HepG2 (cell line): ENCODE data around the gene SPINDOC. TPM values are rescaled to one million over a fixed set of nuclear protein-coding genes. Genes with fewer than 3 reads are reported as not detected.
A peak's percentile ranks its signal among the peaks of the same experiment; 100 is the strongest.

ENCODE experiments used
- ATF7 ChIP-seq, 2 experiments: fragments of 450-650 bp in 1 of 2; sonication (generic) in 1 of 2; formaldehyde crosslinking in 1 of 2; IDR thresholded peaks; 2 replicates each; pipeline versions ENCODE4 v1.4.0 to v1.6.1; 2016 to 2020; ENCODE audit warnings: antibody characterized with exemption in 1 of 2, mild to moderate bottlenecking in 1 of 2, missing genetic modification reagents in 1 of 2
- CBX1 ChIP-seq: IDR thresholded peaks from one replicate; pipeline ENCODE4 v1.6.1; 2016; ENCODE audit warnings: antibody characterized with exemption, low read depth
- CEBPG ChIP-seq: IDR thresholded peaks from 2 replicates; pipeline ENCODE4 v1.6.1; 2016
- CREB1 ChIP-seq, 2 experiments: fragments of 450-650 bp in 1 of 2; IDR thresholded peaks; 2 replicates each; pipeline ENCODE4 v1.6.1; 2016 to 2017; ENCODE audit warnings: control low read depth in 1 of 2, mild to moderate bottlenecking in 1 of 2, missing compliant biosample characterization in 1 of 2, missing genetic modification characterization in 1 of 2
- FOXA3 ChIP-seq: IDR thresholded peaks from 2 replicates; pipeline ENCODE4 v1.6.1; 2016; ENCODE audit warnings: missing genetic modification reagents, missing compliant biosample characterization
- FOXO1 ChIP-seq: sonication (generic); formaldehyde crosslinking; IDR thresholded peaks from 2 replicates; pipeline ENCODE4 v1.4.0; 2020; ENCODE audit warnings: missing genetic modification reagents
- HOXA3 ChIP-seq: sonication (generic); formaldehyde crosslinking; IDR thresholded peaks from 2 replicates; pipeline ENCODE4 v1.5.0; 2020; ENCODE audit warnings: missing genetic modification reagents
- KLF16 ChIP-seq, 2 experiments: sonication (generic) in 1 of 2; formaldehyde crosslinking in 1 of 2; IDR thresholded peaks; 2 replicates each; pipeline versions ENCODE4 v1.6.1 to v1.8.0; 2016 to 2023; ENCODE audit warnings: missing genetic modification reagents in 2 of 2, missing compliant biosample characterization in 1 of 2
- NFKBIZ ChIP-seq: IDR thresholded peaks from 2 replicates; pipeline ENCODE4 v1.6.1; 2018; ENCODE audit warnings: missing genetic modification reagents, missing compliant biosample characterization
- REPIN1 ChIP-seq: sonication (generic); formaldehyde crosslinking; IDR thresholded peaks from 2 replicates; pipeline ENCODE4 v1.8.0; 2022; ENCODE audit warnings: missing genetic modification reagents, low read depth, mild to moderate bottlenecking, borderline replicate concordance
- RXRB ChIP-seq: IDR thresholded peaks from 2 replicates; pipeline ENCODE4 v1.6.1; 2016; ENCODE audit warnings: borderline replicate concordance, missing genetic modification reagents, missing compliant biosample characterization
- SOX13 ChIP-seq, 3 experiments: fragments of 450-650 bp in 1 of 3; sonication (generic) in 1 of 3; formaldehyde crosslinking in 1 of 3; IDR thresholded peaks in 2 of 3; conservative IDR thresholded peaks in 1 of 3; 2 replicates each; pipeline versions ENCODE4 v1.5.0 to v1.6.1; 2016 to 2020; ENCODE audit warnings: antibody characterized with exemption in 1 of 3, mild to moderate bottlenecking in 1 of 3, missing compliant biosample characterization in 1 of 3, missing genetic modification reagents in 1 of 3, moderate library complexity in 1 of 3
- ZBTB21 ChIP-seq: sonication (generic); formaldehyde crosslinking; IDR thresholded peaks from 2 replicates; pipeline ENCODE4 v1.4.0; 2020; ENCODE audit warnings: missing genetic modification reagents
- ZNF331 ChIP-seq: sonication (generic); formaldehyde crosslinking; IDR thresholded peaks from 2 replicates; pipeline ENCODE4 v1.4.0; 2020; ENCODE audit warnings: missing genetic modification reagents
- ZSCAN20 ChIP-seq: sonication (generic); formaldehyde crosslinking; IDR thresholded peaks from 2 replicates; pipeline ENCODE4 v1.4.0; 2020; ENCODE audit warnings: missing genetic modification reagents, mild to moderate bottlenecking, borderline replicate concordance
- polyA plus RNA-seq, 8 experiments: library from polyadenylated mRNA; depleted of rRNA in 3 of 8; stranded (reverse) in 7 of 8; unstranded in 1 of 8; fragments of >200 nt; fragmentation: Illumina TruSeq in 4 of 8; extraction: Trizol in 4 of 8; gene quantifications; 2 replicates each; pipeline versions ENCODE4 v1.2.1 to v1.2.3, GENCODE V29; 2011 to 2016; ENCODE audit warnings: low read depth in 4 of 8, missing spikeins in 1 of 8, mixed read lengths in 1 of 8; ENCODE audit not compliant: insufficient read depth in 1 of 8
- total RNA-seq, 5 experiments: library from RNA; depleted of rRNA; stranded (reverse); fragments of >200 nt; fragmentation: Illumina TruSeq; extraction: Trizol; gene quantifications; 2 replicates each; pipeline ENCODE4 v1.2.3, GENCODE V29; 2016; ENCODE audit warnings: low read depth in 1 of 5
- TF ChIP-seq, protein P1 (sequence below), 2 experiments: sonication (generic) in 1 of 2; formaldehyde crosslinking in 1 of 2; IDR thresholded peaks; 2 replicates each; pipeline versions ENCODE4 v1.6.1 to v1.9.0; 2014 to 2022; ENCODE audit warnings: antibody characterized with exemption in 1 of 2, borderline replicate concordance in 1 of 2, inconsistent platforms in 1 of 2, low read depth in 1 of 2, missing genetic modification reagents in 1 of 2
- TF ChIP-seq, protein P2 (sequence below): IDR thresholded peaks from 2 replicates; pipeline ENCODE4 v1.6.1; 2016; ENCODE audit warnings: low read depth
- TF ChIP-seq, protein P3 (sequence below): sonication (generic); formaldehyde crosslinking; IDR thresholded peaks from 2 replicates; pipeline ENCODE4 v1.4.0; 2020; ENCODE audit warnings: missing genetic modification reagents

SPINDOC gene
- total and polyA plus RNA-seq, 2 of the 13 experiments (the other 11 are each of a cell fraction or from before 2014, with no cell fraction given): 21.4 to 29.9 TPM

DNA sequence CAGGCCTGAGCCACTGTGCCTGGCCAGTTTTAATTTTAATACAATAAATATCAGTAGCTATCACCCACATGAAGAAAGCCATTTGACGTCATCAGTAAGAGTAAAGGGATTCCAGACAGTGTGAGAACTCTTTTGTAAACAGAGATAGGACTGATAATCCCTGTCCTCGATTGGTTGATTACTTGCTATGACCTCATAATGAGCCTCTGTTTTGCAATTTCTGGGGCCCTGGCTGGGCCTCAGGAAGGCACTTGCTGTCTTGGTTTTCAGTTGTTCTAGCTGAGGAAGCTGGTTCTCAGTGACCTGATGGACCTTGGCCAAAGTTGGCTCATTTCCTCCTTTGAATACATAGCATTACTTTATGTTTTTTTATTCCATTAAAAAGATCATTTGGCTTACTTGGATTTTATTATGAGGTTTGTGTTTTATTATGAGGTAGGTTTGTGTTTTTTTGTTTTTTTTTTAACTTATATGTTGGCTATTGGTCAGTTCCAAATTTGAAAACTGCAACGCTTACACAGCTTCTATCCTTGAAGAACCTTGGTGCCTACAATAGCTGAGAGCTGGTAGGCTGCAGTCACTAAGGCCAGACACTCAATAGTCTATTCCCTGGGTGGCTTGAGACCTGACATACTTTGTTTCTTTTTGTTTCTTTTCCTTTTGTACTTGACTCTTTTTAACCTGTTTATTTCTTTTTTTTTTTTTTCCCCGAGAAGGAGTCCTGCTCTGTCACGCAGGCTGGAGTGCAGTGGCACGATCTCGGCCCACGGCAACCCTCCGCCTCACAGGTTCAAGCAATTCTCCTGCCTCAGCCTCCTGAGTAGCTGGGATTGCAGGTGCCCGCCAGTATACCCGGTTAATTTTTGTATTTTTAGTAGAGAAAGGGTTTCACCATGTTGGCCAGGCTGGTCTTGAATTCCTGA lies 45.6 kb downstream of the SPINDOC start (continued):
- TF ChIP-seq KLF16 (CRISPR knock-in tag; IDR thresholded peaks at IDR 0.05) (peak in 1 of 2 experiments; percentile 41; a peak in 1 of 4 replicates), ZSCAN20 (CRISPR knock-in tag) (no peak), REPIN1 (CRISPR knock-in tag) (no peak), ZBTB21 (peak; percentile 97), SOX13 (IDR thresholded peaks at IDR 0.05) (no peak), SOX13 (CRISPR knock-in tag; conservative IDR thresholded peaks at IDR 0.05 in 1 of 2, IDR thresholded peaks at IDR 0.05 in 1 of 2) (peak in 1 of 2 experiments; percentile 31; a peak in 1 of 4 replicates), RXRB (0 out of 2 replicates have a peak, but pooled peaks have one; percentile 11), CBX1 (no peak), FOXA3 (peak; percentile 64), CEBPG (CRISPR knock-in tag) (peak; percentile 79), ATF7 (IDR thresholded peaks at IDR 0.05) (peak; percentile 72), ATF7 (CRISPR knock-in tag; IDR thresholded peaks at IDR 0.05) (no peak), NFKBIZ (CRISPR knock-in tag) (0 out of 2 replicates have a peak, but pooled peaks have one; percentile 33), CREB1 (IDR thresholded peaks at IDR 0.05) (peak; percentile 87), CREB1 (CRISPR knock-in tag; IDR thresholded peaks at IDR 0.05) (peak; percentile 91), FOXO1 (CRISPR knock-in tag) (0 out of 2 replicates have a peak, but pooled peaks have one; percentile 13), HOXA3 (CRISPR knock-in tag) (peak; percentile 69), ZNF331 (CRISPR knock-in tag) (peak; percentile 90; the same call in 1 of the 2 replicates)
- TF ChIP-seq, protein P1, sequence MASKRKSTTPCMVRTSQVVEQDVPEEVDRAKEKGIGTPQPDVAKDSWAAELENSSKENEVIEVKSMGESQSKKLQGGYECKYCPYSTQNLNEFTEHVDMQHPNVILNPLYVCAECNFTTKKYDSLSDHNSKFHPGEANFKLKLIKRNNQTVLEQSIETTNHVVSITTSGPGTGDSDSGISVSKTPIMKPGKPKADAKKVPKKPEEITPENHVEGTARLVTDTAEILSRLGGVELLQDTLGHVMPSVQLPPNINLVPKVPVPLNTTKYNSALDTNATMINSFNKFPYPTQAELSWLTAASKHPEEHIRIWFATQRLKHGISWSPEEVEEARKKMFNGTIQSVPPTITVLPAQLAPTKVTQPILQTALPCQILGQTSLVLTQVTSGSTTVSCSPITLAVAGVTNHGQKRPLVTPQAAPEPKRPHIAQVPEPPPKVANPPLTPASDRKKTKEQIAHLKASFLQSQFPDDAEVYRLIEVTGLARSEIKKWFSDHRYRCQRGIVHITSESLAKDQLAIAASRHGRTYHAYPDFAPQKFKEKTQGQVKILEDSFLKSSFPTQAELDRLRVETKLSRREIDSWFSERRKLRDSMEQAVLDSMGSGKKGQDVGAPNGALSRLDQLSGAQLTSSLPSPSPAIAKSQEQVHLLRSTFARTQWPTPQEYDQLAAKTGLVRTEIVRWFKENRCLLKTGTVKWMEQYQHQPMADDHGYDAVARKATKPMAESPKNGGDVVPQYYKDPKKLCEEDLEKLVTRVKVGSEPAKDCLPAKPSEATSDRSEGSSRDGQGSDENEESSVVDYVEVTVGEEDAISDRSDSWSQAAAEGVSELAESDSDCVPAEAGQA (IDR thresholded peaks at IDR 0.05; ENCODE audit: low read depth): 0 out of 2 replicates have a peak, but pooled peaks have one; percentile 47
- TF ChIP-seq, protein P1 (CRISPR knock-in tag; IDR thresholded peaks at IDR 0.05; ENCODE audit: borderline replicate concordance): no peak
- TF ChIP-seq, protein P2, sequence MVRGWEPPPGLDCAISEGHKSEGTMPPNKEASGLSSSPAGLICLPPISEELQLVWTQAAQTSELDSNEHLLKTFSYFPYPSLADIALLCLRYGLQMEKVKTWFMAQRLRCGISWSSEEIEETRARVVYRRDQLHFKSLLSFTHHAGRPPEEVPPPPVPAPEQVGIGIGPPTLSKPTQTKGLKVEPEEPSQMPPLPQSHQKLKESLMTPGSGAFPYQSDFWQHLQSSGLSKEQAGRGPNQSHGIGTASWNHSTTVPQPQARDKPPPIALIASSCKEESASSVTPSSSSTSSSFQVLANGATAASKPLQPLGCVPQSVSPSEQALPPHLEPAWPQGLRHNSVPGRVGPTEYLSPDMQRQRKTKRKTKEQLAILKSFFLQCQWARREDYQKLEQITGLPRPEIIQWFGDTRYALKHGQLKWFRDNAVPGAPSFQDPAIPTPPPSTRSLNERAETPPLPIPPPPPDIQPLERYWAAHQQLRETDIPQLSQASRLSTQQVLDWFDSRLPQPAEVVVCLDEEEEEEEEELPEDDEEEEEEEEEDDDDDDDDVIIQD (CRISPR knock-in tag): peak; percentile 45; the same call in 1 of the 2 replicates
- TF ChIP-seq, protein P3, sequence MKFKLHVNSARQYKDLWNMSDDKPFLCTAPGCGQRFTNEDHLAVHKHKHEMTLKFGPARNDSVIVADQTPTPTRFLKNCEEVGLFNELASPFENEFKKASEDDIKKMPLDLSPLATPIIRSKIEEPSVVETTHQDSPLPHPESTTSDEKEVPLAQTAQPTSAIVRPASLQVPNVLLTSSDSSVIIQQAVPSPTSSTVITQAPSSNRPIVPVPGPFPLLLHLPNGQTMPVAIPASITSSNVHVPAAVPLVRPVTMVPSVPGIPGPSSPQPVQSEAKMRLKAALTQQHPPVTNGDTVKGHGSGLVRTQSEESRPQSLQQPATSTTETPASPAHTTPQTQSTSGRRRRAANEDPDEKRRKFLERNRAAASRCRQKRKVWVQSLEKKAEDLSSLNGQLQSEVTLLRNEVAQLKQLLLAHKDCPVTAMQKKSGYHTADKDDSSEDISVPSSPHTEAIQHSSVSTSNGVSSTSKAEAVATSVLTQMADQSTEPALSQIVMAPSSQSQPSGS (CRISPR knock-in tag): peak; percentile 81; the same call in 1 of the 2 replicates
